GM12878 (cell line): Measurements from ENCODE around the gene SLC35C1.

Source experiments
- LARP7 ChIP-seq: fragments of 450-650 bp; IDR thresholded peaks from 2 replicates; pipeline ENCODE4 v1.6.1; 2017; ENCODE audit warnings: mild to moderate bottlenecking
- MTA2 ChIP-seq: fragments of 450-650 bp; IDR thresholded peaks from 2 replicates; pipeline ENCODE4 v1.6.1; 2016; ENCODE audit warnings: low read depth, mild to moderate bottlenecking, moderate library complexity
- NFIC ChIP-seq: IDR thresholded peaks from 2 replicates; pipeline ENCODE4 v1.6.1; 2012; ENCODE audit warnings: low read depth, mild to moderate bottlenecking, inconsistent platforms, low read length, moderate library complexity
- SMC3 ChIP-seq: IDR thresholded peaks from 2 replicates; pipeline ENCODE4 v1.6.1; 2011; ENCODE audit warnings: low read length, improper control_type of control experiment, borderline replicate concordance
- TF ChIP-seq, protein P1 (sequence below), 3 experiments: IDR thresholded peaks in 2 of 3; conservative IDR thresholded peaks in 1 of 3; 2 replicates each; pipeline ENCODE4 v1.5.1; 2011; ENCODE audit warnings: low read depth in 3 of 3, low read length in 3 of 3, mild to moderate bottlenecking in 3 of 3, control low read depth in 2 of 3, moderate library complexity in 2 of 3, inconsistent platforms in 1 of 3, mixed read lengths in 1 of 3; ENCODE audit not compliant: control insufficient read depth in 2 of 3, insufficient read depth in 1 of 3; ENCODE audit errors: extremely low read depth in 1 of 3

- TF ChIP-seq MTA2: no peak
- TF ChIP-seq NFIC: no peak
- TF ChIP-seq, protein P1, sequence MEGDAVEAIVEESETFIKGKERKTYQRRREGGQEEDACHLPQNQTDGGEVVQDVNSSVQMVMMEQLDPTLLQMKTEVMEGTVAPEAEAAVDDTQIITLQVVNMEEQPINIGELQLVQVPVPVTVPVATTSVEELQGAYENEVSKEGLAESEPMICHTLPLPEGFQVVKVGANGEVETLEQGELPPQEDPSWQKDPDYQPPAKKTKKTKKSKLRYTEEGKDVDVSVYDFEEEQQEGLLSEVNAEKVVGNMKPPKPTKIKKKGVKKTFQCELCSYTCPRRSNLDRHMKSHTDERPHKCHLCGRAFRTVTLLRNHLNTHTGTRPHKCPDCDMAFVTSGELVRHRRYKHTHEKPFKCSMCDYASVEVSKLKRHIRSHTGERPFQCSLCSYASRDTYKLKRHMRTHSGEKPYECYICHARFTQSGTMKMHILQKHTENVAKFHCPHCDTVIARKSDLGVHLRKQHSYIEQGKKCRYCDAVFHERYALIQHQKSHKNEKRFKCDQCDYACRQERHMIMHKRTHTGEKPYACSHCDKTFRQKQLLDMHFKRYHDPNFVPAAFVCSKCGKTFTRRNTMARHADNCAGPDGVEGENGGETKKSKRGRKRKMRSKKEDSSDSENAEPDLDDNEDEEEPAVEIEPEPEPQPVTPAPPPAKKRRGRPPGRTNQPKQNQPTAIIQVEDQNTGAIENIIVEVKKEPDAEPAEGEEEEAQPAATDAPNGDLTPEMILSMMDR (IDR thresholded peaks at IDR 0.05 in 2 of 3, conservative IDR thresholded peaks at IDR 0.05 in 1 of 3; ENCODE audit: control insufficient read depth in 2 of 3, extremely low read depth in 1 of 3, insufficient read depth in 1 of 3, low read depth in 3 of 3, low read length in 3 of 3): no peak
- no peak for TF ChIP-seq LARP7
- TF ChIP-seq SMC3: no peak
Observed at GRCh38 chr11:45833761-45834160, 28.8 kb downstream of the SLC35C1 start.
